ENCODE results near the gene GAD2.

- TF ChIP-seq CTCF (IDR thresholded peaks at IDR 0.05 in 8 of 11, conservative IDR thresholded peaks at IDR 0.05 in 3 of 11) (no peak), POLR2A (IDR thresholded peaks at IDR 0.05) (no peak), POLR2AphosphoS5 (IDR thresholded peaks at IDR 0.05) (no peak)
These were observed 33.1 kb downstream of the GAD2 start for GRCh38 chr10:26249681-26250080.
